ENCODE measurements around the gene SETX. TPM values are rescaled to one million over a fixed set of nuclear protein-coding genes. Genes with fewer than 3 reads are reported as not detected.
A peak's percentile ranks its signal among the peaks of the same experiment; 100 is the strongest.

SETX gene
- total RNA-seq, 1 donor from 2014 or later = 72.1 TPM

DNA sequence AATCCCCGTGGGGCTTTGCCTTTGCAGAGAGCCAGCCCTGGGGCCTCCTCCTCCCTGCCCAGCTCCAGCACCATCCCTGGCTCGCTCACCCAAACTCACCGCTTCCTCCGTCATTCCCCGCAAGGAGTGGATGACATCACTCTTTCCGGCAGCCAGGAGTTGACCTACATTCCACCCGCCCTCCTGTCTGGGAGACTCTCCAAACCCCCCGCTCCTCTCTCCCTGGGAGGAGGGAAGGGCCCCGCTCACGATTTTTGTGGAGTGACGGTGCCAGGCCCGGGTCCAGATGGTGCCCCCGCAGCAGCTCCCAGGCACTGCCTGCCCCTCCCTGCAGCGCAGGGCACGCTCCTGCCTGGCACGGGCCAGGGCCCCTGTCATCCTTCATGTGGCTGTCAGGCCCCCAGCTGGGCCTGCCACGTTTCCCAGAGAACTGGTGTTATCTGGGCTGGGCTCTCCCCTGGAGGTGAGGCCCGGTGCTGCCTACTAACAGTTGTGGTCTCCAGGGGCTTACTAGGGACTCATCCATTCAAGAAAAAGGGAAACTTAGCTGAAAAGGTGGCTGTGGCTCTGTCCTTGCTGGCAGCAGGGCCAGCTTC, 140.7 kb downstream of the SETX start:
- FAIRE-seq = no peak
- Histone ChIP-seq H3K4me3 (ENCODE audit: low read depth, low read length) (no peak overlapping the region), H3K27me3 (ENCODE audit: control insufficient read depth, insufficient read depth, low read length) (peaks cover 9% of the 10 kb centered on the region), H3K36me3 (ENCODE audit: control insufficient read depth, insufficient read depth, low read length) (no peaks in the 10 kb centered on the region)
- peak; percentile 83 for DNase-seq (ENCODE audit: low read depth)
- TF ChIP-seq, protein P1, sequence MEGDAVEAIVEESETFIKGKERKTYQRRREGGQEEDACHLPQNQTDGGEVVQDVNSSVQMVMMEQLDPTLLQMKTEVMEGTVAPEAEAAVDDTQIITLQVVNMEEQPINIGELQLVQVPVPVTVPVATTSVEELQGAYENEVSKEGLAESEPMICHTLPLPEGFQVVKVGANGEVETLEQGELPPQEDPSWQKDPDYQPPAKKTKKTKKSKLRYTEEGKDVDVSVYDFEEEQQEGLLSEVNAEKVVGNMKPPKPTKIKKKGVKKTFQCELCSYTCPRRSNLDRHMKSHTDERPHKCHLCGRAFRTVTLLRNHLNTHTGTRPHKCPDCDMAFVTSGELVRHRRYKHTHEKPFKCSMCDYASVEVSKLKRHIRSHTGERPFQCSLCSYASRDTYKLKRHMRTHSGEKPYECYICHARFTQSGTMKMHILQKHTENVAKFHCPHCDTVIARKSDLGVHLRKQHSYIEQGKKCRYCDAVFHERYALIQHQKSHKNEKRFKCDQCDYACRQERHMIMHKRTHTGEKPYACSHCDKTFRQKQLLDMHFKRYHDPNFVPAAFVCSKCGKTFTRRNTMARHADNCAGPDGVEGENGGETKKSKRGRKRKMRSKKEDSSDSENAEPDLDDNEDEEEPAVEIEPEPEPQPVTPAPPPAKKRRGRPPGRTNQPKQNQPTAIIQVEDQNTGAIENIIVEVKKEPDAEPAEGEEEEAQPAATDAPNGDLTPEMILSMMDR (IDR thresholded peaks at IDR 0.05; ENCODE audit: insufficient read depth, low read length, severe bottlenecking) = no peak

DNA sequence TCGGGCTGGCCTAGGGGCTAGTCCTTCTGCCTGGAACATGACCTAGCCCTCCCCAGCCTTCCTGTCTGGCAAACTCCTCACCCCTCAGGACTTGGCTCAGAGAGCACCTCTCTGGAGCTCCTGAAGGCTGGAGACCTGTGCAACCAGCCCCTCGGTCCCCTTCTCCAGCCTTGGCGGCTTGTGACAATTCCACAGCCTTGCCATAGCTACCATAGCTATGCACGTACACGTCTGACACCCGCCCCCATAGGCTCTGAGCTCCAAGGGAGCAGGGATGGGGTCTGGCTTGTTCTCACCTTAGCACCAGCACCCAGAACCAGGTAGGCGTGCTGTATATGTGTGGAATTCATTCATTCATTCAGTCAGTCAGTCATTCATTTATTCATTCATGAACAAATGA, 143.2 kb downstream of the SETX start:
- H3K4me3 ChIP-seq (ENCODE audit: low read depth, low read length) = no peak overlapping the region
- DNase-seq (ENCODE audit: low read depth) = no peak
- no peak for FAIRE-seq
- peaks cover 9% of the 10 kb centered on the region for H3K27me3 ChIP-seq (ENCODE audit: control insufficient read depth, insufficient read depth, low read length)
- TF ChIP-seq, protein P1 (IDR thresholded peaks at IDR 0.05; ENCODE audit: insufficient read depth, low read length, severe bottlenecking) = no peak
- no peaks in the 10 kb centered on the region for H3K36me3 ChIP-seq (ENCODE audit: control insufficient read depth, insufficient read depth, low read length)

Other genes starting within 250 kb of the SETX start
- gene NTNG2, start 192.9 kb downstream of the SETX start, total RNA-seq = under 0.01 TPM in 1 of 2 replicates, not detected in the other
- 7.1 and 10.5 TPM in 2 replicates for gene TTF1, start 51.9 kb upstream of the SETX start, total RNA-seq
- gene CFAP77, start 55.2 kb upstream of the SETX start, total RNA-seq = not detected in 2 replicates
- gene BARHL1, start 227.6 kb upstream of the SETX start, total RNA-seq = not detected in 2 replicates